ENCODE measurements around the gene MYCBP2.

- TF ChIP-seq CTCF (IDR thresholded peaks at IDR 0.05): no peak
- no peak for TF ChIP-seq POLR2A (IDR thresholded peaks at IDR 0.05)
Measured at GRCh38 chr13:77095288-77095687, 231.6 kb downstream of the MYCBP2 start.
